Measurements from ENCODE around the gene RASAL2. TPM values are rescaled to one million over a fixed set of nuclear protein-coding genes. Genes with fewer than 3 reads are reported as not detected.
"Not testable (repeated sequence)": the region's sequence is repeated elsewhere in the genome, so short reads cannot be mapped to it uniquely, and the experiment has no call there.

The RASAL2 gene
- total RNA-seq, 1 donor from 2014 or later, result 7.7 TPM

DNA sequence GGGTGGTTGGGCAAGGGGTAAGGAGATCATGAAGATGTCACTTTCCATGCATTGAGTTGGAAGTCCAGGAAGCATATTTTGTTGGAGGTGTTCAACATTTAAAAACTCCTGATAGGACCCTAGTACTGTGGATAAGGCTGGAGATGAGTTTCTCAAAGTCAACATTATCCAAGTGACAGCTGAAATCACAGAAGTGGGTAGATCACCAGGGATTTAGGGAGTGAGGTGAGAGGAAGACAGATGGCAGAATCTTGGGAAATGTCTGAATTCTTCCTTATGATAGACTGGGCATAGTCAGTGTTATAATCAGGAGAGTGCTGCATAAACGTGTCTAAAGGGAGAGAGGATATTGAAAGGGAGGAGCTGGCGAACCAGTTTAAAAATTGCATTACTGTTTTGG lies 5.3 kb upstream of the RASAL2 start:
- no peak for DNase-seq (ENCODE audit: low read depth)
- H3K4me3 ChIP-seq (ENCODE audit: low read depth, low read length), result no peak overlapping the region
- TF ChIP-seq CTCF (conservative IDR thresholded peaks at IDR 0.05; ENCODE audit: low read depth, low read length), result no peak

DNA sequence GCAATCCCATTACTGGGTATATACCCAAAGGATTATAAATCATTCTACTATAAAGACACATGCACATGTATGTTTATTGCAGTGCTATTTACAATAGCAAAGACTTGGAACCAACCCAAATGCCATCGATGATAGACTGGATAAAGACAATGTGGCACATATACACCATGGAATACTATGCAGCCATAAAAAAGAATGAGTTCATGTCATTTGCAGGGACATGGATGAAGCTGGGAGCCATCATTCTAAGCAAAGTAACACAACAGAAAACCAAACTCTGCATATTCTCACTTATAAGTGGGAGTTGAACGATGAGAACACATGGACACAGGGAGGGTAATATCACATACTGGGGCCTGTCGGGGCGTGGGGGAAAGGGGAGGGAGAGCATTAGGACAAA lies 2.5 kb upstream of the RASAL2 start:
- not testable (repeated sequence) for H3K4me3 ChIP-seq (ENCODE audit: low read depth, low read length); DNase-seq (ENCODE audit: low read depth)

- DNase-seq (ENCODE audit: low read depth), result no peak
- no peak for TF ChIP-seq CTCF (conservative IDR thresholded peaks at IDR 0.05; ENCODE audit: low read depth, low read length)
- no peak overlapping the region for H3K4me3 ChIP-seq (ENCODE audit: low read depth, low read length)
These were observed 1.7 kb upstream of the RASAL2 start for GRCh38 chr1:178091986-178092745.

DNA sequence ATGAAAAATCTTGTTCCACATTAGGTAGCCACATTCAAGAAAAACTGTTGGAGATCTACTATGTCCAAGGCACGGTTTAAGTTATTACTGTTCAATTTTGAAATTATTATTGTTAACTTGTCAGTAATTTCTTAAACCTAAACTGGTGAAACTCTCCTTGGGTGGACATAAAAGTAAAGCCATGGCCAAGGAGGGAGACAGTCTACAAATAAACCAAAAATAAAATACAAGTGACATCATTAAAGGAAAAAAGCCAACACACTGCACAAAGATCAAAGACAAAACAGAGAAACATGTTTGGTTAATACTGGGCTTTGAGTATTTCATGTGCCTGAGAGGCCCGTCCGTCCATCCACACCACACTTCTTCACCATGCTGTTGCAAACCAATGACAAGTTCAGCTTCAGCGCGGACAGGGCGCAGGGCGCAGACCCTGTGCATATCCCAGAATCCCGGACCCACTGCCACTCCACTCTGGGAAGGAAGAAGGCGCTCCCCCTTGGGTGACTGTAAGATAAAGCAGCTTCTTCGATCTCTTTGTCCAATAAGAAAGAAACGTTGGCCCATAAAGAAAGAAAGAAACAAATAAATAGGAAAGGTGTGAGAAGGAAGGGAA lies 918 bp upstream of the RASAL2 start:
- no peak for DNase-seq (ENCODE audit: low read depth)
- H3K4me3 ChIP-seq (ENCODE audit: low read depth, low read length), result peak overlapping the region; percentile 88
- peak; percentile 22 for TF ChIP-seq CTCF (conservative IDR thresholded peaks at IDR 0.05; ENCODE audit: low read depth, low read length)

DNA sequence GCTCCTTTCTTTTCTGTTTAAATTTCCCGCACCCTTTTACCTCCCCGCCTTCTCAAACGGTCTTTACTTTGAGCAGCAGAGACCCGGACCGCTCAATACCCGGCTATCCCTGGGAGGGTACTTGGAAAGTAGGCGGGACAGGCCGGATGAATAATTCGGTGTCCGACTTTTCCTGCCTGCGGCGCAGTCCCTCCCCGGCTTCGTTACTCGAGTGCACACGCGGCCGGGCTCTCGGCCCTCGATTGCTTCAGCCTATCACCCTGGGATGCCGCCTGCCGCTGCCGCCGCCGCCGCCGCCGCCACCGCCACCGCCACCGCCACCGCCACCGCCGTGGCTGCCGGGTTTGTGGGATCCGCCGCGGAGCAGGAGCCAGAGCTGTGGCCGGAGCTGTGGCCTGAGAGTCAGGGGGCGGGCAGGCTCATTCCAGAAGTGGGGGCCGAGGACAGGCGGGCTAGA lies 382 bp upstream of the RASAL2 start:
- DNase-seq (ENCODE audit: low read depth), result peak; percentile 71
- no peak for TF ChIP-seq CTCF (conservative IDR thresholded peaks at IDR 0.05; ENCODE audit: low read depth, low read length)
- H3K4me3 ChIP-seq (ENCODE audit: low read depth, low read length), result peak overlapping the region; percentile 88

GRCh38 chr1:178094739-178095645 lies 1.1 kb downstream of the RASAL2 start:
- H3K4me3 ChIP-seq (ENCODE audit: low read depth, low read length), result peak overlapping the region; percentile 88
- TF ChIP-seq CTCF (conservative IDR thresholded peaks at IDR 0.05; ENCODE audit: low read depth, low read length), result no peak
- no peak for DNase-seq (ENCODE audit: low read depth)

- no peak for TF ChIP-seq CTCF (conservative IDR thresholded peaks at IDR 0.05; ENCODE audit: low read depth, low read length)
These were observed 2.5 kb downstream of the RASAL2 start for GRCh38 chr1:178096421-178096820.

More at GRCh38 chr1:178096421-178096820, 2.5 kb downstream of the RASAL2 start:
- H3K4me3 ChIP-seq (ENCODE audit: low read depth, low read length), result no peak overlapping the region
- DNase-seq (ENCODE audit: low read depth), result no peak

Measured in epithelial cell of proximal tubule (primary cell).